GM21723 (cell line): Measurements from ENCODE around the gene PLA2G12A.
A peak's percentile ranks its signal among the peaks of the same experiment; 100 is the strongest.

Experiments used
- ATAC-seq: cut with Tn5 transposase; IDR thresholded peaks from one replicate; pipeline ENCODE4 v1.9.1; 2021; ENCODE audit warnings: mild to moderate bottlenecking, moderate library complexity; ENCODE audit not compliant: unreplicated experiment

PLA2G12A gene

DNA sequence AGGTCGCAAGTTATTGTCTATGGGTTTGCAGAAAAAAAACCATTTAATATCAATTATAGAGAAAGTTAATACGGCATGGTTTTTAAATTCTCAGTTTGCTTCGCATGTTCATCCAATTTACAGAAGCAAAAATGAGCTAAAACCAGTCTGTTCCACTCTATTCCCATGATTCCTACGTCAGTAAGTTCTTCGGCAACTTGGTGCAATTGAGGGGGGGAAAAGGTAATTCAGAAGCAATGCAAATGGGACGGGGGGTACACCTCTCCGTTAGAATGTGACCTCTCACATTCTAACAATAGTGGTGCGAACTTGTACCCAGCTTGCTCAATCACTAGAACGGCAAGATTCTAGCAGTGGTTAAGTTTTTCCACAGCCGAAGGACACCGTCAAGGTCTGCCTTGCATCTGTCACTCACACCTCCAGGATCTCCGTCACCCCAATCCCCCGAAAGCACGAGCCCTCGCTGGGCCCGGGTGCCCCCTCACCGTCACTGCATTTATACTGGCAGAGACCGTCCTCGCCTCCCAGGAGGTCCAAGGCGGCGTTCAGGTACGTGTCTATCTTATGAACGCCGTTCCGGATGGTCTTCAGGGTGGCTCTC, 653 bp downstream of the PLA2G12A start:
- no peak for ATAC-seq

DNA sequence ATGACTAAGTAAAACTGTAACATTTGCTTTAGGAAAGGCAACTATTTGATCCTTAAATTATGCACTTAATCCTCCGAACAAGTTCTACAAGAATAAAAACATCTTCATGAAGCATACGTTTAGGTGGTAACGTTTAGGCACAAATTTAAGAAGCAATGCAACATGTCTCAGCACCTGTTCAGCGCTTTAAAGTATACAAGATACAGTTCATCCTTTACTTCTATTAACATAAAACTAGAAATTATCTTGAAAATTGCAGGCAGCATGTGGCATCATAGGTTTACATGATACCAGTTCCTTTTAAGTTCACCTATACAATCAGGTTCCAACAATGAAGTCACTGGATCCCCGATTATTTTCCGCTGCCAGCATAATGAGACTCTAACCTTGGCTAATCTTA, 1.5 kb downstream of the PLA2G12A start:
- ATAC-seq = no peak

DNA sequence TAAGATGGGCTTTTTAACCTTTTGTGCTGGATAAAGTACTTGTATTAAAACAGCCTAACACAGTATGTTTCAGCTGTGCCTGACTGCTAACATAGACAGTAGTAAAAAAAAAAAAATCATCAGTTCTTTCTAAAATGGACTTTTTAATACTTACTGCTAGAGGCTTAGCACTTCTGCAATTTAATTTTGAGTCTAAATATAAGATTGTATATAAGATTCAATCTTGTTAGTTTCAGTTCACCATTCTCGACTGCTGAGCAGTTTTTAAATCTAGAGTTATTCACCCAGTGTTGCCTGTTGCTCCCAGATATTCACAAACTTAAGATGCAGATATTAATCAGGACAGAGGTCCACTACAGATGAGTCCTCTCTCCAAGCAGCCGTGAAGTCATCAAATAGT, 6.8 kb downstream of the PLA2G12A start:
- no peak for ATAC-seq

DNA sequence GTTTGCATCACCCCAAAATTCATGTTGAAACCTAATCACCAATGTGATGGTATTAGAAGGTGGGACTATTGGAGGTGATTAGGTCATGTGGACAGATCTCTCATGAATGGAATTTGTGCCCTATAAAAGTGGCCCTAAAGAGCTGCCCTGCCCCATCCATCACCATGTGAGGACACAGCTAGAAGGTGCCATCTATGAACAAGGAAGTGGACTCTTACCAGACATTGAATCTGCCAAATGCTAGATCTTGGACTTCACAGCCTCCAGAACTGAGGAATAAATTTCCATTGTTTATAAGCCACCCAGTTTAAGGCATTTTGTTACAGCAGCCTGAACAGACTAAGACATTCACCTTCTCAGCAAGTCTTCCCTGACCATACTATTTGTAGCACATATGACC, 7.5 kb downstream of the PLA2G12A start:
- ATAC-seq = no peak

DNA sequence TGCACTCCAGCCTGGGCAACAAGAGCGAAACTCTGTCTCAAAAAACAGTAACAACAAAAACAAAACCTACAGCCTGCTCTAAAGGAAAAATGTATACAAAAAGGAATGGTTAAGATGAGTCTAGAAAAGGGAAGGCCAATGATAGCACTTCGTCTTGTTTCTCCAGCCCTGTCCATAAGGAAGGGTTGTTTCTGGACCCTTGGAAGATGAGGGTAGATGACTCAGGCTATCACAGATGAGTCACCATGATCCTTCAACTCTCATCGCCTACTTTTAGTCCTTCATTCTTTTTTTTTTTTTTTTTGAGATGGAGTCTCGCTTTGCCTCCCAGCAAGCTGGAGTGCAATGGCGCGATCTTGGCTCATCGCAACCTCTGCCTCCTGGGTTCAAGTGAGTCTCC, 8.8 kb downstream of the PLA2G12A start:
- ATAC-seq = no peak

DNA sequence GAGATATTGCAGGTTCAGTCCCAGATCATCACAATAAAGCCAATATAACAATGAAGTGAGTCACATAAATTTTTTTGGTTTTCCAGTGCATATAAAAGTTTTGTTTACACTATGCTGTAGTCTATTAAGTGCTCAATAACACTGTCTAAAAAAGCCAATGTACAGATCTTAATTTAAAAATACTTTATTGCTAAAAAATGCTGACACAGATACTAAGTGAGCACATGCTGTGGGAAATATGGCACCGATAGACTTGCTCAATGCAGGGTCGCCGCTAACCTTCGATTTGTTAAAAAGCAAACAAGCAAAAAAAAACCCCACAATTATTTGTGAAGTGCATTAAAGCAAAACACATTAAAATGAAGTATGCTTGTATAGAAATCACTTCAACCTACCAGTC, 10.3 kb downstream of the PLA2G12A start:
- ATAC-seq = no peak

DNA sequence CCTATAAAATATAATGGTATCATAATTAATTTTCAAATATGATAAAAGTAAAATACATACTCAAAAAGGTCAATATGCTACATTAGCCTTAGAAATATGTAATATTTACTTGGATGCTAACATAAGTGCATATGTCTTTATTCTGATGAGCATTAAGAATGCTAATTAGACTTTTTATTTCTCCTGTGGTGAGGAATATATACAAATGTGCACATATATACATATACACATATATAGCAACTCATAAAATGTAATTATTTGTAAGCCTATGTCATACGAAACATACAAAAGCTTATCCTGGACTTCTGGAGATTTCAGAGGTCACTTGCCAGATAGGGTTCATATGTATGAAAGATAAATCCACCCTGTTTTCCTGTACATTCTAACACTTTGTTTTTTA, 11.1 kb downstream of the PLA2G12A start:
- ATAC-seq = no peak

DNA sequence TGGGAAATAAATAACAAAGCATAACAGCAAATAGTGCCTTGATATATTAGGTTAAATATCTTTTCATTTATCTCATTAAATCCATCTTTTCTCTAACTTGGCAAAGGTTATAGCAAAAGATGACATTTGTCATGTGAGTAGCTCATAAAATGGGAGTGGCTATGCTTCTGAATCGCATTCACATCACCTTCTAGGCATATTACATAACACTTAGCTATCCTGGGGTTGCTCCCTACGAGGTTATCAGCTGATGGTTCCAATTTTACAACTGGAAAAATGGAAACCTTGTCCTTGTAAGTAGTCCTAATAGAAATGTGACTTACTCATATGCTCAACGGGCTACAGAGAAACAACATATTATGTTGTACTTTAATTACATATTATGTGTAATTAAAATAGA, 16.4 kb downstream of the PLA2G12A start:
- ATAC-seq = no peak

DNA sequence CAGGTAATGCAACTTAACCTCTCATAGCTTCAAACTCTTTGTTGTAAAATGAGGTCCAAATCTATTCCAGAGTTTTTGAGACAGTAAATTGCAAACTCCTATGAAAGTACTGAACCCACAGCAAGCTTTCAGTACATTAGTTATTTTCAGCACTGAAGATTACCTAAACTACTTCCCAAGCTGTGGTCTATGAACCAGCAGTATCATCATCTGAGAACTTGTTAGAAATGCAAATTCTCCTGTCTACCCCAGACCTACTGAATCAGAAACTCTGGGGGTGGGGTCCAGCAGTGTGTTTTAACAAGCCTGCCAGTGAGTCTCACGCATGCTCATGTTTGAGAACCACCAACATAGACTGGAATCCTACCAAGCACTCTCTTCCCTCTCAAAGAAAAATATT, 20.9 kb downstream of the PLA2G12A start:
- peak; percentile 90 for ATAC-seq

DNA sequence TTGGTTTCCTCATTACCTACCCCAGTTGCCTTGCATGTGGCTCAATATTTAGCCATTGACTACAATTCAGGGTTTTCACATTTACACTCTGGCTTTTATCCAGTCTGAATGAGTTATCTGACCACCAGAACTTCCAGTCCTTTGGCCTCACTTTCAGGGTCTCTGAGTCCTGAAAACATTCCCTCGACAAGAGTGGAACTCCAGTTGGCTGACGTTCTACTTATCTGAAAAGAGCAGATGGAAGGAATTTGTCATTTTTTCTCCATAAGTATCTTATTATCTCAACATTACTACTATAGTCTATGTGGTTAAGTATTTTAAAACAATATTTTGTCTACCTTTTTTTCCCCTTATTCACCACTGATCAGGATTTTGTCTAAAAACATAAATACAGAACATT, 21.4 kb downstream of the PLA2G12A start:
- ATAC-seq = no peak

DNA sequence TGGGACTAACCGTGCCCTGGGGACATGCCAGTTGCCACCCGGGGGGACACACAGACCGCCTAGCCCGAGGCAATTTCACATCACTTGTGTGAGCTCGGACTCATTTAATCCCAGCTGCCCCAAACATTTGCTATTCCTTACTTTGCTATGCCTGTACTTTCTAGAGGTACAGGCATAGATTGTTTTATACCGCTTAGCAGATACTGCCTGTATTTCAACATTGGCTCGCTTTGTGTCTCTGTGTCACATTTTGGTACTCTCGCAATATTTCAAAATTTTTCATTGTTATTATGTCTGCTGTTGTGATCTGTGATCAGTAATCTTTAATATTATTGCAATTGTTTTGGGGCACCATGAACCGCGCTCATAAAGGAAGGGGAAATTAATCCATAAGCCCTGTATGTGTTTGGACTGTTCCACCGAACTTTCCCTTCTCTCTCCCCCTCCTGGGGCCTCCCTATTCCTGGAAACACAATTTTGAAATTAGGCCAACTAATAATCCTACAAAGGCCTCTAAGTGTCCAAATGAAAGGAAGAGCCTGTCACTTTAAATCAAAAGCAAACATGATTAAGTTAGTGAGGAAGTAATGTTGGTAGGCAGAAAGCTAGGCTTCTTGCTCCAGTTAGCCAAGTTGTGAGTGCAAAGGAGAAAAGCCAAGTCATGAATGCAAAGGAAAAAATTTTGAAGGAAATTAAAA, 26.1 kb downstream of the PLA2G12A start:
- no peak for ATAC-seq

DNA sequence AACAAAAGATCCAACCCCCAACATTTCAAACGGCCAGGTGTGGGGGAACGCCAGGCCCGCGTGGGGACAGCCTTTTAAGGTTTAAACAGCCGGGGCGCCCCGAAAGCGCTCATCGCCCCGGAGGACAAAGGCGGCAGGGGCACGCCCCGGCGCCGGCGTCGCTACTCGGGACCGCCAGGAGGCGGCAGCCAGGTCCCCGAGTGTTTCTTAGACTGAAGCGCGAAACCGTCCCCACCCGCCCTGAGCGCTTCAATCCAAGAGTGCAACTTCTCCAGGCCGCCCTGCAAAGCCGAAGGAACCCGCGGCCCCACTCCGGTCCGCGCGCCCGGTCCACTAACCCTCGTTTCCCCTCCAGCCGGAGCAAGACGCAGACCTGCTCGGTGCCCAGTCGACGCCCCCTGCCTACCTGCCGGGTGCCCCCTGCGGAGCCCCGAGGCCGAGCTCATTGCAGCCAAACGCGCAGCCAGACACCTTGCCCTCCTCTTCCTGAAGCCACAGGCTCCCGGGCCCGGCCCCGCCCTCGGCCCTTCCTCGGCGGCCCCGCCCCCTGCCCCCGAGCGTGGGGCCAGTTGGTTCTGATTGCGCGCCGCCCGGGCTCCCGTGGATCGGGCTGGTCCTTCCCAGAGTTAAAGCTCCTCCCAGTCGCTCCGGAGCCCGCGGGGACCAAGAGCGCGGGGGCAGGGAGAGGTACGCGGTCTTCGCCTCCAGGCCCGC, 26.8 kb downstream of the PLA2G12A start, which contains the start of gene CASP6:
Gene CASP6, minus strand, starts transcription at position 496 of the 714 bp plus-strand sequence. Its CDS starts 50 bp downstream, at position 446.
- ATAC-seq = peak; percentile 78

DNA sequence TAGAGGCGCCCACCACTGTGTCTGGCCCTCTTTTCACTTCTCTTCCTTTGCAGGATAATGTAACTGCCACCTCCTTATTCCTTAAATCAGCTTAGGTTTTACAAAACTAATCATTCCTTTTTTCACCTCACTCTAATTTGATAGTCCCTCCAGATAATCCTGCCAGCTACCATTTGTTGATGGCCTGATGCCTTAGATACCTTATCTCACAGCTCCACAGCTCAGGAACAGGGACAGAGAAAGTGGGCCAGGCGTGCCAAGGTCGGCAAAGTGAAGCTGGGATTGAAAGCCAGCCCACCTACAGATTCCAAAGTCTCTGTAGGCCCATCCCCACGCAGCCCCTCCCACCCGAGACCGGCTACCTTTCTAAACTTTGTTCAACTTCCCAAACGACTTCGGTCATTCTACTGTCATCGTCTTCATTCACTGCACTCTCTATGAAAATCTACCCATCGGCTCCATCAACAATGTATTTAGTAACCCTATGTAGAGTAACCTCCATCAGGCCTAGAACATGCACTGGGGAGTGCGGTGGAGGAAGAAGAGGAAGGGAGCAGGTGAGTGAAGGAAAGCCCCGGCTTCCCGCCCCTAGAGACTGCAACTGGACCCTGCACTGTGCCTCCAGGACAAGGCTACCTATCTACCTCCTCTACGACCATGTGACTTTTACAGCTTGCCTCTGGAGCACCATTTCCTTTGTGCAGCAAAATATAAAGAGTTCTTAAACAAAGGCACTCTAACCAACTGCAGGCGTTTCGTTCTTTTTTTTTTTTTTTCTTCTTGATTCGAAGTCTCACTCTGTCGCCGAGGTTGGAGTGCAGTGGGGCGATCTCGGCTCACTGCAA, 28.1 kb downstream of the PLA2G12A start:
- no peak for ATAC-seq

DNA sequence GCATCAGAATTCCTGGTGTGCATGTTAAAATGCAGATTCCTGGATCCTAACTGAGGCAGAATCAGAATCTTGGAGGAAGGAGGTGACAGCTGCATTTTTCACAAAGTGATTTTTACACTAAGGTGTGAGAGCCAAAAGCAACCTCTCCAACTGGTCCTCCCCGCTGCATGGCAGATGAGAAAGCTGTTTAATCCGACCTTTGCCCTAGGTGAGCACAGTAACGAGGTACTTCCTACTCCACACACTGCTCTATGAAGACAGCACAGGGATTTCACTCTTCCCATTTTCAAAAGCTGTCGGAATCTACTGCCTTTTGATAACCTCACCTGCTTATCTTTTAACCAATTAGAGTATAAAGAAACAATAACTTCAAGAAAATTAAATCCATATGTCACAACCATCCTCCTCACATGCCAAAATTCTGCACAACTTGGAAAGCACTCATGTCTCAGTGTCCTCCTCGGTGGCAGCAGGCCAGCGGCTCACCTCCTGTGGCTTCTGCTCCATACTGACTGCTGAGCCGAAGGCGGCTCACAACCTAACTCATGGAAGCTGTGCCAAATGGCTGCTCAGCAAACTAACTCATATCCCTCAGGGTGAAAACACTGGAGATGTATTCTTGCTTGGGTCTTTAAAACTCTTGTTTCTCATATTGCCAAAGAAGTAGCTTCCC, 30.2 kb downstream of the PLA2G12A start:
- no peak for ATAC-seq

DNA sequence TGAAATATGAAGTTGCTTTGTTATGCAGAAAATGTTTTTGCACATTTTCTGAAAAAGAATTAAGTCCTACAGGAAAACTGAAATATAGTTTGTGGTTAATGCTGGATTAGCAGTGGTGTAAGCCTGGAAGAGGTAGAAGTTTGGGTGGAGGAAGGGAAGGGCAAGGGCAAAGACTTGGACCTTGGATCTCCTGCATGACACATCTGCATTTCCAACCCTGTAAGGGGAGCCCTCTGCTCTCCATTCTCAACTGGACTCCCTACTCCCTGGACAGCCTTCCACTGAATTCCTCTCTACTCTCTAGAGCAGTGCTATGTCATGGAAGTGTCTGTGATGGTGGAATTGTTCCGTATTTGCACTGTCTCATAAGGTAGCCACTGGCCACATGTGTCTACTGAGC, 31.2 kb downstream of the PLA2G12A start:
- ATAC-seq = no peak

DNA sequence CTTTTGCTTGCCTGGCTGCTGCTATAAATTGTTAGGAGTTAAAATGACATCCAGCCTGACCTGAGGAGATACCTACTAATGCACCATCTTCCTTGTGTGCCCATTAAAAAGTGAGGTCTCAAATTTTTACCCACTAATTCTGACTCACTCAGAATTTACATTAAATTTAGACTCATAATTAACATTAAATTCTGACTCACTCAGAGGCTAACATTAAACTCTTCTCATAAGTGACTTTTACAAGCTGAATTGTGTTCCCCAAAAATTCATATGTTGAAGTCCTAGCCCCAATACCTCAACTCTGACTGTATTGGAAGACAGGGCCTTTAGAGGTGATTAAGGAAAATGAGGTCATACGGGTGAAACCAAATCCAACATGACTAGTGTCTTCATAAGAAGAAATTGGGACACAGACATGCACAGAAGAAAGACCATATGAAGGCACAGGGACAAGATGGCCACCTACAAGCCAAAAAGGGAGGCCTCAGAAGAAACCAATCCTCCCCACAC, 38.4 kb downstream of the PLA2G12A start:
- peak; percentile 12 for ATAC-seq

DNA sequence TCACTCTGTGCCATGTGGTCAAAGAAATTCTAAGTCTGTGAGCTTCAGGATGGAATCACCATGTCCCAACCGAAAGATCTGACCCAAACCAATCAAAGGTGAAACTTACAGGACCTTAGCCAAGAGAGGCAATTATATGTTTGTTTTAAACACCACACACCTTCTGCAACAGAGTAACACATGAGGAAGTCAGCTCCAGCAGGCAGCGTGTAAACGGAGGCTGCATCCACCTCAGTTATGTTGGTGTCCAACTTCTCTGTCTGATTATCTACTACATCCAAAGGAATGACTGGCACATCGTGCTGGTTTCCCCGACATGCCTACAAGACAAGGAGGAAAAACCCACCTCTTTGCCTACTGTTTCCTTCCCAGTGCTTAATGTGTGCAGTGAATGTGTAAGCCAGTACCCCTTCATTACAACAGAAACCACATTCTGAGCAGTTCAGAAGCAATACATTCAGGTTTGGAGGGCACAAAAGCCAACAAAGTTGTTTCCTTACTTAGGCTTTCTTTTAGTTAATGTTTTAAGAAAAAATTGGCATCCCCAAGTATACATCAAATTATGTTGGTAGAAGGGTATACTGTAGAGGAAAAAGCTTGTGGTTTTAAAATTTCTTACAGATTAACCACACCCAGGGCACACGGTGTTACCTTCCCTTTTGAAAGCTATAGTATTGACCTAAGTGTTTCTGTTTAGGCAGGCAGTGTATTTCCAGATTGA, 39.0 kb downstream of the PLA2G12A start:
- ATAC-seq = peak; percentile 92

DNA sequence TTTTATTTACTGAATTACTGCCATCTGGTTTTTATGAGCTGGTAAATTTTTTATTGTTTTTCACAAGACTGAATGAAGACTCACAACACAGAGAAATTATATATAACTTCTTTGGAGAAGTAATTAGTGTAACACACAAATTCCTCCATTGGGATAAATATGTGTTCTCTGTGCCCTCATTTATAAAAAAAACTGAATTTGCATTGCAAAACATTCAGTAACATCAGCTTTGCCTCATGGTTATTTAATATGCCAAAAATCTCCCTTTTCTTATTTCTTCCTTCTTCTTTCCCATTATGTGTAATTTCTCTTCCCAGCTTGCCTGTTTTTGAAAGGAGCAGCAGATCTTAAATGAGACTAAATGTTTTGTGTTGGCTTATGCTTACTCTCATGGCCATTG, 45.1 kb downstream of the PLA2G12A start:
- no peak for ATAC-seq

DNA sequence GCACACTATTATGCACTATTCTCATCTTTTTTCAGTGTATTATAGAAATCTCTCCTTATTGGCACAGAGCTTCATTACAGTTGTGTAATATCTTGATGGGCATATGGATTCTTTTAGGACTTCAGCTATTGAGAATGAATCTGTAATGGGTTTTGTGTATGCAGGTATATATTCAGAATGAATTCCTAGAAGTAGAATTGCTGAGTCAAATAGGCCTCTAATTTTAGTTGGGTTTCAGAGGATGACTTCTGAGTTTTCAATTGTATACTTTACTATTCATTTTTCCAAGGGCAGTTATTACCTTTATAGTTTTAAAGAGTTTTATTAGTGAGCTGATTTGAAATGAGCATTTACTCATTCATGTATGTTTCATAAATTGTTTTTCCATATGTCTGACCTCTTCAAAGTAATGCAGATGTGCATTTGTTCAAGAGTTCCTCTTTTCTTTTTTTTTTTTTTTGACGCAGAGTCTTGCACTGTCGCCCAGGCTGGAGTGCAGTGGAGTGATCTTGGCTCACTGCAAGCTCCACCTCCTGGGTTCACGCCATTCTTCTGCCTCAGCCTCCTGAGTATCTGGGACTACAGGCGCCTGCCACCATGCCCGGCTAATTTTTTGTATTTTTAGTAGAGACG, 46.1 kb downstream of the PLA2G12A start:
- ATAC-seq = no peak
